ENCODE data around the gene SSBP3.
"Not testable (repeated sequence)": the region's sequence is repeated elsewhere in the genome, so short reads cannot be mapped to it uniquely, and the experiment has no call there.

The SSBP3 gene

GRCh38 chr1:54243022-54243421 lies 163.2 kb downstream of the SSBP3 start:
- no peak overlapping the region for H3K4me3 ChIP-seq

GRCh38 chr1:54241364-54241763 lies 164.8 kb downstream of the SSBP3 start:
- H3K9ac ChIP-seq (ENCODE audit: insufficient read length), result no peak overlapping the region
- TF ChIP-seq FOXP2 (optimal IDR thresholded peaks at IDR 0.05; ENCODE audit: control extremely low read depth, extremely low read length, insufficient read depth), result no peak
- no peak for TF ChIP-seq EZH2 (IDR thresholded peaks at IDR 0.05)
- no peak for TF ChIP-seq POLR2AphosphoS5 (IDR thresholded peaks at IDR 0.05; ENCODE audit: borderline replicate concordance, low read depth, low read length)
- H3K36me3 ChIP-seq (ENCODE audit: insufficient read depth, low read length), result peaks cover 38% of the 10 kb centered on the region
- no peak overlapping the region for H3K27ac ChIP-seq
- H3K9me3 ChIP-seq (ENCODE audit: low read depth, low read length), result no peaks in the 10 kb centered on the region
- DNase-seq (ENCODE audit: low read depth, low spot score), result no peak
- H3K4me3 ChIP-seq, result no peak overlapping the region

More at GRCh38 chr1:54243022-54243421, 163.2 kb downstream of the SSBP3 start:
- no peak for DNase-seq (ENCODE audit: low read depth, low spot score)
- Histone ChIP-seq H3K9me3 (ENCODE audit: low read depth, low read length) (no peaks in the 10 kb centered on the region), H3K36me3 (ENCODE audit: insufficient read depth, low read length) (peaks cover 21% of the 10 kb centered on the region; the same call in 1 of the 2 replicates), H3K27ac (no peak overlapping the region), H3K9ac (ENCODE audit: insufficient read length) (no peak overlapping the region)
- TF ChIP-seq EZH2 (IDR thresholded peaks at IDR 0.05) (no peak), FOXP2 (optimal IDR thresholded peaks at IDR 0.05; ENCODE audit: control extremely low read depth, extremely low read length, insufficient read depth) (no peak), POLR2AphosphoS5 (IDR thresholded peaks at IDR 0.05; ENCODE audit: borderline replicate concordance, low read depth, low read length) (no peak)

GRCh38 chr1:54240741-54241335 lies 165.4 kb downstream of the SSBP3 start:
- Histone ChIP-seq H3K9ac (ENCODE audit: insufficient read length) (no peak overlapping the region), H3K36me3 (ENCODE audit: insufficient read depth, low read length) (peaks cover 39% of the 10 kb centered on the region), H3K27ac (no peak overlapping the region), H3K9me3 (ENCODE audit: low read depth, low read length) (no peaks in the 10 kb centered on the region), H3K4me3 (no peak overlapping the region)
- no peak for TF ChIP-seq EZH2 (IDR thresholded peaks at IDR 0.05)
- no peak for TF ChIP-seq POLR2AphosphoS5 (IDR thresholded peaks at IDR 0.05; ENCODE audit: borderline replicate concordance, low read depth, low read length)
- no peak for TF ChIP-seq FOXP2 (optimal IDR thresholded peaks at IDR 0.05; ENCODE audit: control extremely low read depth, extremely low read length, insufficient read depth)
- no peak for DNase-seq (ENCODE audit: low read depth, low spot score)

- TF ChIP-seq EZH2 (IDR thresholded peaks at IDR 0.05) (no peak), POLR2AphosphoS5 (IDR thresholded peaks at IDR 0.05; ENCODE audit: borderline replicate concordance, low read depth, low read length) (no peak), FOXP2 (optimal IDR thresholded peaks at IDR 0.05; ENCODE audit: control extremely low read depth, extremely low read length, insufficient read depth) (no peak)
- H3K27ac ChIP-seq, result no peak overlapping the region
- H3K36me3 ChIP-seq (ENCODE audit: insufficient read depth, low read length), result peaks cover 39% of the 10 kb centered on the region
Measured at GRCh38 chr1:54239631-54240031, 166.6 kb downstream of the SSBP3 start.

GRCh38 chr1:54239035-54239383 lies 167.2 kb downstream of the SSBP3 start:
- Histone ChIP-seq H3K27ac (no peak overlapping the region), H3K36me3 (ENCODE audit: insufficient read depth, low read length) (peaks cover 39% of the 10 kb centered on the region), H3K9ac (ENCODE audit: insufficient read length) (no peak overlapping the region), H3K4me3 (no peak overlapping the region), H3K9me3 (ENCODE audit: low read depth, low read length) (no peaks in the 10 kb centered on the region)
- DNase-seq (ENCODE audit: low read depth, low spot score), result no peak
- TF ChIP-seq EZH2 (IDR thresholded peaks at IDR 0.05), result no peak

More at GRCh38 chr1:54239631-54240031, 166.6 kb downstream of the SSBP3 start:
- Histone ChIP-seq H3K9ac (ENCODE audit: insufficient read length) (no peak overlapping the region), H3K9me3 (ENCODE audit: low read depth, low read length) (no peaks in the 10 kb centered on the region), H3K4me3 (no peak overlapping the region)
- no peak for DNase-seq (ENCODE audit: low read depth, low spot score)

- DNase-seq (ENCODE audit: low read depth, low spot score), result no peak
- no peaks in the 10 kb centered on the region for H3K9me3 ChIP-seq (ENCODE audit: low read depth, low read length)
- no peak for TF ChIP-seq EZH2 (IDR thresholded peaks at IDR 0.05)
- TF ChIP-seq POLR2AphosphoS5 (IDR thresholded peaks at IDR 0.05; ENCODE audit: borderline replicate concordance, low read depth, low read length), result no peak
- H3K36me3 ChIP-seq (ENCODE audit: insufficient read depth, low read length), result peaks cover 39% of the 10 kb centered on the region
- H3K27ac ChIP-seq, result no peak overlapping the region
- H3K9ac ChIP-seq (ENCODE audit: insufficient read length), result no peak overlapping the region
- H3K4me3 ChIP-seq, result no peak overlapping the region
Measured at GRCh38 chr1:54238353-54239034, 167.7 kb downstream of the SSBP3 start.

GRCh38 chr1:54237586-54237985 lies 168.6 kb downstream of the SSBP3 start:
- H3K27ac ChIP-seq, result no peak overlapping the region
- peaks cover 36% of the 10 kb centered on the region for H3K36me3 ChIP-seq (ENCODE audit: insufficient read depth, low read length)
- TF ChIP-seq POLR2AphosphoS5 (IDR thresholded peaks at IDR 0.05; ENCODE audit: borderline replicate concordance, low read depth, low read length) (no peak), EZH2 (IDR thresholded peaks at IDR 0.05) (no peak), FOXP2 (optimal IDR thresholded peaks at IDR 0.05; ENCODE audit: control extremely low read depth, extremely low read length, insufficient read depth) (no peak)
- no peak overlapping the region for H3K9ac ChIP-seq (ENCODE audit: insufficient read length)
- DNase-seq (ENCODE audit: low read depth, low spot score), result no peak
- no peak overlapping the region for H3K4me3 ChIP-seq
- no peaks in the 10 kb centered on the region for H3K9me3 ChIP-seq (ENCODE audit: low read depth, low read length)

GRCh38 chr1:54234284-54234683 lies 171.9 kb downstream of the SSBP3 start:
- no peak overlapping the region for H3K4me3 ChIP-seq
- no peak overlapping the region for H3K9ac ChIP-seq (ENCODE audit: insufficient read length)
- no peaks in the 10 kb centered on the region for H3K9me3 ChIP-seq (ENCODE audit: low read depth, low read length)
- DNase-seq (ENCODE audit: low read depth, low spot score), result no peak
- TF ChIP-seq POLR2AphosphoS5 (IDR thresholded peaks at IDR 0.05; ENCODE audit: borderline replicate concordance, low read depth, low read length) (no peak), FOXP2 (optimal IDR thresholded peaks at IDR 0.05; ENCODE audit: control extremely low read depth, extremely low read length, insufficient read depth) (no peak), EZH2 (IDR thresholded peaks at IDR 0.05) (no peak)
- no peak overlapping the region for H3K27ac ChIP-seq
- peaks cover 31% of the 10 kb centered on the region for H3K36me3 ChIP-seq (ENCODE audit: insufficient read depth, low read length)

GRCh38 chr1:54233196-54233595 lies 173.0 kb downstream of the SSBP3 start:
- not testable (repeated sequence) for DNase-seq (ENCODE audit: low read depth, low spot score); H3K9me3 ChIP-seq (ENCODE audit: low read depth, low read length); H3K9ac ChIP-seq (ENCODE audit: insufficient read length); H3K27ac ChIP-seq; H3K4me3 ChIP-seq
- H3K36me3 ChIP-seq (ENCODE audit: insufficient read depth, low read length), result peaks cover 20% of the 10 kb centered on the region
